ENCODE measurements around the gene KCNF1. TPM values are rescaled to one million over a fixed set of nuclear protein-coding genes. Genes with fewer than 3 reads are reported as not detected.
A peak's percentile ranks its signal among the peaks of the same experiment; 100 is the strongest.

Gene KCNF1
- total and polyA plus RNA-seq, 2 of the 8 experiments (the other 6 are each of a cell fraction or from before 2014, with no cell fraction given), result 0.48 to 1.5 TPM

DNA sequence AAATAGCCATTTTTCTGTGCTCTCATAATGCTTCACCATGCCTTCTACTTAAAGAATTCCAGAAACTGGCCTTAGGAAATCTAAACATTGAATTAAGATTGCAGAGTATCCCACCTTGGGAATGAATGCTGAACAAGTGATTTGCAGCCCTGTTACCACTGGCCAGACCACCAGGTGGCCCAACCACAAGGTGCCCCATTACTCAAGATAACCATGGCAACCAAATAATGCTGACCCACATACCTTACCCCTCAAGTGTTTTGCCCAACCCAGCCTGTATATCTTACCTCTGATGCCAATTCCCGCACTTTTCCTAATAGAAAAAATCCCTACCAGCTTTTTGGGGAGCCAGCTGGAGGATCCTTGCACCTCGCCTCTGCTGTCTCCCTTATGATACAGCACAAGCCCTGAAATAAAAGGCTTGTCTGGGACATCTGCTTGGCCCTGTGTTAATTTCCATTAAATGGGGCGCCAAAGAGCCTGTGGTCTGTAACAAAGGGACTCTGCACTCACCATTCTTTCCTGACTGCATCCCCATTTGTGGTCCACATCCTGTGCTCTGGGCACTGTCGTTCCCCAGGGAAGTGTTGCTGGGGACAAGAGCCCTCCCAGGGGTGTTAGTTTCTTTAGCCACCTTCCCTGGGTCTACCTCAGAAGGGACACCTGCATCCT lies 17.3 kb upstream of the KCNF1 start (continued):
- no peak for TF ChIP-seq ZNF274 (IDR thresholded peaks at IDR 0.05; ENCODE audit: borderline replicate concordance, extremely low read depth, low read length)
- TF ChIP-seq TCF12 (IDR thresholded peaks at IDR 0.05; ENCODE audit: low read depth, low read length), result no peak
- TF ChIP-seq SIN3A (conservative IDR thresholded peaks at IDR 0.05 in 1 of 2, IDR thresholded peaks at IDR 0.05 in 1 of 2; ENCODE audit: low read depth in 1 of 2, low read length in 2 of 2), result 0 out of 4 replicates have a peak, but pooled peaks of 1 of the 2 experiments have one; percentile 19
- no peak for TF ChIP-seq FOSL1 (IDR thresholded peaks at IDR 0.05; ENCODE audit: insufficient read depth, low read depth, low read length)
- no peak for TF ChIP-seq EP300 (IDR thresholded peaks at IDR 0.05; ENCODE audit: borderline replicate concordance in 1 of 2, low read depth in 2 of 2, low read length in 2 of 2)
- TF ChIP-seq GABPA (IDR thresholded peaks at IDR 0.05; ENCODE audit: borderline replicate concordance, insufficient read depth, low read length), result no peak
- TF ChIP-seq ASH2L (IDR thresholded peaks at IDR 0.05; ENCODE audit: low read length), result no peak
- no peak for TF ChIP-seq JUN (IDR thresholded peaks at IDR 0.05; ENCODE audit: low read depth, low read length)
- no peak for TF ChIP-seq CEBPB (IDR thresholded peaks at IDR 0.05; ENCODE audit: low read depth, low read length)
- TF ChIP-seq RXRA (IDR thresholded peaks at IDR 0.05; ENCODE audit: insufficient read depth, low read depth, low read length), result no peak
- TF ChIP-seq EZH2 (IDR thresholded peaks at IDR 0.05; ENCODE audit: low read depth, low read length, severe bottlenecking), result no peak
- no peak for TF ChIP-seq CHD2 (IDR thresholded peaks at IDR 0.05; ENCODE audit: low read length)
- no peak for TF ChIP-seq HDAC2 (IDR thresholded peaks at IDR 0.05; ENCODE audit: borderline replicate concordance in 1 of 2, low read depth in 2 of 2, low read length in 2 of 2)
- TF ChIP-seq BRCA1 (IDR thresholded peaks at IDR 0.05; ENCODE audit: low read depth, low read length), result no peak
- no peak for TF ChIP-seq CTBP2 (IDR thresholded peaks at IDR 0.05; ENCODE audit: borderline replicate concordance, insufficient read depth, insufficient read length, low read length)
- no peak for TF ChIP-seq NANOG (IDR thresholded peaks at IDR 0.05; ENCODE audit: insufficient read depth, low read depth, low read length, poor library complexity, severe bottlenecking)
- no peak for TF ChIP-seq JUND (IDR thresholded peaks at IDR 0.05; ENCODE audit: low read length)
- peak in 1 of 2 experiments; percentile 21; a peak in 1 of 4 replicates for TF ChIP-seq RAD21 (IDR thresholded peaks at IDR 0.05 in 1 of 2, conservative IDR thresholded peaks at IDR 0.05 in 1 of 2; ENCODE audit: low read depth in 2 of 2, low read length in 2 of 2)
- TF ChIP-seq SUZ12 (IDR thresholded peaks at IDR 0.05; ENCODE audit: low read length), result no peak
- no peak for TF ChIP-seq TEAD4 (IDR thresholded peaks at IDR 0.05; ENCODE audit: low read depth, low read length)
- TF ChIP-seq, protein P1, sequence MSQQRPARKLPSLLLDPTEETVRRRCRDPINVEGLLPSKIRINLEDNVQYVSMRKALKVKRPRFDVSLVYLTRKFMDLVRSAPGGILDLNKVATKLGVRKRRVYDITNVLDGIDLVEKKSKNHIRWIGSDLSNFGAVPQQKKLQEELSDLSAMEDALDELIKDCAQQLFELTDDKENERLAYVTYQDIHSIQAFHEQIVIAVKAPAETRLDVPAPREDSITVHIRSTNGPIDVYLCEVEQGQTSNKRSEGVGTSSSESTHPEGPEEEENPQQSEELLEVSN (IDR thresholded peaks at IDR 0.05), result peak; percentile 13; the same call in 1 of the 2 replicates
